Hypothalamus (tissue), 51 donors: Measurements from ENCODE around the gene TANGO6.
A peak's percentile ranks its signal among the peaks of the same experiment; 100 is the strongest.

Experiments
- DNase-seq, 51 donors: peaks; one replicate each; lab custom pipeline; 2025; lab: John Stamatoyannopoulos, UW

Gene TANGO6

DNA sequence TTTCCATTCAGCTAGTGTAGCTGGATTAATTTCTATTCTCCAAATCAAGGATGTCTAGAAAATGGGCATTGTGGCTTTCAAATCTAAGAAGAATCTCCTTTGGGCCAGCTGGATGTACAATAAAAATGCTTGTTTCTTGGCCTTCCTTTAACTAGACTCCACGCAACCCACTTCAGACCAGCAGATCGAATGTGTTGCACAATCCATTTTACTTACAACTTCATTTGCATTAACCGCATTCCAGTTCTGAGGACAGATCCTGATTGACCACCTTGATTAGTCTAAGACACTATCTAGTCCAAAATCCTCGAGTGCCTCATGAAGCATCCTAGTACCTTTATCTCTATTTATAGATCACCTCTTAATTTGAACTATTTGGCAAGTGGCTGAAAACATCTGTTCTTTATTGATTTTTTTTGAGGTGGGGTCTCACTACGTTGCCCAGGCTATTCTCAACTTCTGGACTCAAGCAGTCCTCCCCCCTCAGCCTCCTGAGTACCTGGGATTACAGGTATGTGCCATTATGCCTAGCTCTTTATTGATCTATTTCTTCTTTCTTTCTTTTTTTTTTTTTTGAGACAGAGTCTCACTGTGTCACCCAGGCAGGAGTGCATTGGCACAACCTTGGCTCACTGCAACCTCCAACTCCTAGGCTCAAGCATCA, 241.8 kb downstream of the TANGO6 start:
- DNase-seq, result no peak

DNA sequence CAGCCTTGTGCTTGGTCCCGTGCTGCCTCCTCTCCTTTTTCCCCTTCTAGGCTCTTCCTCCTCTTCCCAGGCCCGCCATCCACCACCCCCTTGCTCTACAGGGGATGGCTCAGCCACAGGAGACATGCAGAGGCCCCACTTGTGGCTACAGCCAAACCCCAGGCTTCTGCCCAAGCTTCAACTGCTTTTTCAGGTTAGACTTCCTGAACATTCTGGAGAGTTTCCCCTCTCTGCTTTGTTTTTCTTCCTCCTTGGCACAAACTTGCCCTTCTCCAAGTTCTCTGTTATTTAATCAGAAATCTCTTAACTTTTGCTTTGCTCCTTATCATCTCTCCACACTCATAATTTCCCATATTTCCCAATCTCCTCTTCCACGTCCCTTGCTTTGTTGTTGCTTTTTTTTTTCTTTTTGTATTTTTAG, 243.8 kb downstream of the TANGO6 start:
- DNase-seq, result no peak

DNA sequence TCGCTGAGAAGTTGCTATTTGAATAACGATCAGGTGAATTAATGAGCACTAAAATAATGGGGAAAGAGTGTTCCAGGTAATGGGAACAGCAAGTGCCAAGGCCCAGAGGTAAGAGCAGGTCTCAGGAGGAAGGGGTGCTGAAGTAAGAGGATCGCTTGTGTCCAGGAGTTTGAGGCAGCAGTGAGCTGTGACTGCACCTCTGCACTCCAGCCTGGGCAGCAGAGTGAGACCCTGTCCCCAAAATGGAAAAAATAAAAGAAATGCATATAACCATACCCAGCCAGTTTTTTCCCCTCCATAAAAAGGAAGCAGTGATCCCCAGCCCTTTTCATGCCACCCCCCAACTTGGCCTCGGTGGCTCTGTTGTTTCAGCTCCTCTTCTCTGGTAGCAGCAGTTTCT, 245.4 kb downstream of the TANGO6 start:
- DNase-seq, result no peak

DNA sequence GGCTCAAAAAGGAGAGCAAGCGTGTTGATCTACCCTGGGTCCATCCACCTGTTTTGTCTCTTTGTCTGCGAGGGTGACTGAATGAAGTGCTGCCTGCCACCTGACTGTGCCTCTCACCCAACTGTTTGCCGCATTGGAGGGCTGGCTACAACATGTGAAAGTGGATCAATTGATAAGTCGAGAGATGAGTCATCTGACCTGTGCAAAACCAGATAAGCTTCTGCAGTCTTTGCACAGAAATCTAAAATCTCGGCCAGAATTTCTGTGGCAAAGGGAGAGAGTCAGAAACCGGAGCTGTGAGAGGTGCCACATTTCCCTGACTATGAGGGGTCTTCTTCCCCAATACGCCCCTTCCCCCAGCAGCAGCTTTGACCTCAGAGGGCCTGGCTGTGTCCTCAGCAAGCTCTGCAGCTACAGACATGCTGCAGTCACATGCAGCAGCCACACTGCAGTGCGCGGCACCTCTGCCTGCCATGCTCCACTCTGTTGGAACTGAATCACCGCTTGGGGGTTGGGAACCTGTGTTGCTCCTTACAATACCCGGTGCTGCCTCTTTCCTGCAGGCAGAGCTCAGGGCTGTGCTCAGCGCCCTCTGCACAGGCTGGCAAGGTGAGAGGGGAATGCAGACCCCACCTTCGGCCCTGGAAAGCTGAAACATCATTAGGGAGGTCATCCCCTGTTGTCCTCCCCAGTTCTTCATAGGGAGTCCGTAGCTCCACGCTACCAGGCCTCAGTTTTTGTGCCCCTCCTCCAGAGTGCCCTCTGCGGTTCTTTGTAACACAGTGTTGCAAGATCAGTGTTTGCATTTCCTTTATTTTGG, 246.0 kb downstream of the TANGO6 start:
- peak in 10 of 51 donors; percentile 9 to 39 (median 24) for DNase-seq

DNA sequence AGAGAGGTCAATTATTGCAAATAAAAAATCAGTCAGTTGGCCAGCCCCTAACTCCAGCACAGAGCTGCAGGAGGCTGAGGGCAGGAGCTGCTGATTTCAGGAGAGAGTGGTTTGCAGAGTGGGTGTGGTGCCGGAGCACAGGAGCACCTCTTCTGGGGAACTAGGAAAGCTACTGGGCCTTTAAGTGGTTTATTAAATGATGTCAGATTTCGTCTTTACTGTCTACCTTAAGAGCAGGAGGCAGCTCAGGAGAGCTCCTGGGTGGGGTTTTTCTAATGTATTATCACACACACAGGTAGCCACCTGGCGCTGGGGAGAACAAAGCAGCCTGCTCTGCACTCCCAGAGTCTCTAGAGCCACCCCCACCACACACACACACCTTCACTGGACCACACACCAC, 250.6 kb downstream of the TANGO6 start:
- no peak for DNase-seq

DNA sequence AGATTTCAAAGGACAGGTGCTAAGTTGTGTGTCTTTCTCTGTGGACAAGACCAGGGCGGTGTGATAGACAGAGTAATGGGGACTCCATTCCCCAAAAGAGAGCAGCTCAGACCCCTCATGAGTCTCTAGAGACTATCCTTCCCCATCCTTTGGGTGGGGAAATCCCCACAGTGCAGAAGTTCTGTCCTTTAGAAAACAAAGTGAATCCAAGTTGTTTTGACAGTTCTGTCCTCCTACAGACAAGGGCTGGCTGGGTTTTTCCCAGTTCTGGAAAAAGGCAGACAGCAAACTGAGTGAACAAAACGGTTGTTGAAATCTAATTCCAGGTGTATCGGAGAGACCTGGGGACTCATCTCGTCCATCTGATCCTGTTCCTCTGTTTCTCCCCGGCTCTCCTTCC, 251.2 kb downstream of the TANGO6 start:
- DNase-seq, result no peak

DNA sequence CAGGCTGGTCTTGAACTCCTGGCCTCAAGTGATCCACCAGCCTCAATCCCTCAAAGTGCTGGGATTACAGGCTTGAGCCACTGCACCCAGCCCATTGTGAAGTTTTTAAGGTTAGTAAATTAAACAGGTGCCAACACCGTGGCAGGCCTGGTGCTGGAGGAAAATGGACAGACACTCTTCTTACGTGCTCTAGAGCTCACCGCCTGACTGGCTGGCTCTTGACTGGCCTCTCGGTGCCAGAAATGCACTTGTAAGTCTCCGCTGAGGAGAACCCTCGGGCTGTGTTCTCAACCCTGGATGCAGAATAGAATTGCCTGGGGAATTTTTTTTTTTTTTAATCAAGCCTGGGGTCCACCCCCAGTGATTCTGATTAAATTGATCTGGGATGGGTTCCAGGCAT, 251.9 kb downstream of the TANGO6 start:
- no peak for DNase-seq

DNA sequence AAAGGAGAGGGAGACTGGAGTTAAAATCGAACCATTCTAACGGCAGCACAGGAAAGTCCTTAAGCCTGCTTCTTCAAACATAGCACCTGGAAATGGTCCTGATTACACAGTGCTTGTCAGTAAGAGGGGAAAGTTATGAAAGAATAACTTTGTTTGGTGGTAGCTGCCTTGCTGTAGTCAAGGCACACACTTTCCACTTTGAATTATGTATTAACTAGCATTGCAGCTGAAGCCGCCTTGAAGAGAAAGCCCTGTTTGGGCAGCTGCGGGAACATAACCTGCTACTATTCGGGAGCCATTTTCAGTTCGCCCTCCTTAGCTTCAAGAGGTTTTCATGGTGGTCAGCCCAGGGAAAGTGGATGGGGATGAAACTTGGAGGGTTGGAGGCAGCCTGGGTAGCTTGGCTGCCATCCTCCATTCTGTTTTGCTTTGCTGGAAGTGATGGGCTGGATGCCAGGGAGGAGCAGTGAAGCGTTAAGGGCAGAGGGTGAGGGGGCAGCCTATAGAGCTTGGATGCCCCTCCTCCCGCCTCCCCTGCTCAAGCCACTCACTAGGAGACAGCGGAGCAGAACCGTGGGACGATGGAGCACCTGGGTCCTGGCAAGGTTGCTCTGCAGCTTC, 256.9 kb downstream of the TANGO6 start:
- no peak for DNase-seq

DNA sequence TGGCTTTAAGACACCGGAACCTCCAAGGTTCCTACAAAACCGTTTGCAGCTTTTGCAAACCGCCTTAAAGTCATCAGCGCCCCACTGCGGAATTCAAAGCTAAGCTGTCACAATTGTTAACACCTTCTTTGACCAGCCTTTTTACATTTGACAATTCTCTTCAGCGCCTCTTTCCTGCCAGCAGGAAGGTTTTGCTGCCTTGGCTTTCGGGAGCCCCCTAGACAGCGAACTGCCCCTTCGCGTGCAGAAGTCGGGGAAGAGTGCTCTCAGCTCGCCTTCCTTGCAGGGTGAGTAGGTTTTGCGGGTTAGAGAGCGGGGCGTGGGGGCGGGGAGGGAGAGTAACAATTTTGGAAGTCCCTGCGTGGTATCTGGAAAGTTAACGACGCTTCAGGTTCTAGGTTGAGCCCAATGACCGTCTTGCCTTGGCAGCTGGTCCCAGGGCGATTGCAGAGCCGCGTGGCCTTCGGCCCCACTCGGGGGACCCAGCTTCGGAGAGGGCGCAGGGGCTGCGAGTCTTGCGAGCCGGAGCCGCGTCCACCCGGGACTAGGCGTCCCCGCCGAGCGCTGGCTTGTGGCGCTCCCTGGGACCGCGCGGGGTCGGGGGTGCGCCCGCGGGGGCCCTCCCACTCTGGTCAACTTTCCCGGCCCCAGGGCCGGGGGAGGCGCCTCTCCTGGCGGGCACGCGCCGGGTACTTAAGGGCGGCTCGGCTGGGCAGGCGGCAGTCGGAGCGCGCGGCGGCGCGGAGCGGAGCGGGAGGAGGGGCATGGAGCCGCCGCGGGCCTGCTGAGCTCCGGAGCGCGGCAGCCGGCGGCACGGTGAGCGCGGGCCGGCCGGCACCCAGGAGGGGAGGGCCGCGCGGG, 262.4 kb downstream of the TANGO6 start, which contains the start of gene HAS3:
Gene HAS3, plus strand, starts transcription at position 153 of the 861 bp plus-strand sequence. CDS start 3,743 bp downstream, outside the sequence.
- peak in 25 of 51 donors; percentile 9 to 61 (median 28) for DNase-seq

DNA sequence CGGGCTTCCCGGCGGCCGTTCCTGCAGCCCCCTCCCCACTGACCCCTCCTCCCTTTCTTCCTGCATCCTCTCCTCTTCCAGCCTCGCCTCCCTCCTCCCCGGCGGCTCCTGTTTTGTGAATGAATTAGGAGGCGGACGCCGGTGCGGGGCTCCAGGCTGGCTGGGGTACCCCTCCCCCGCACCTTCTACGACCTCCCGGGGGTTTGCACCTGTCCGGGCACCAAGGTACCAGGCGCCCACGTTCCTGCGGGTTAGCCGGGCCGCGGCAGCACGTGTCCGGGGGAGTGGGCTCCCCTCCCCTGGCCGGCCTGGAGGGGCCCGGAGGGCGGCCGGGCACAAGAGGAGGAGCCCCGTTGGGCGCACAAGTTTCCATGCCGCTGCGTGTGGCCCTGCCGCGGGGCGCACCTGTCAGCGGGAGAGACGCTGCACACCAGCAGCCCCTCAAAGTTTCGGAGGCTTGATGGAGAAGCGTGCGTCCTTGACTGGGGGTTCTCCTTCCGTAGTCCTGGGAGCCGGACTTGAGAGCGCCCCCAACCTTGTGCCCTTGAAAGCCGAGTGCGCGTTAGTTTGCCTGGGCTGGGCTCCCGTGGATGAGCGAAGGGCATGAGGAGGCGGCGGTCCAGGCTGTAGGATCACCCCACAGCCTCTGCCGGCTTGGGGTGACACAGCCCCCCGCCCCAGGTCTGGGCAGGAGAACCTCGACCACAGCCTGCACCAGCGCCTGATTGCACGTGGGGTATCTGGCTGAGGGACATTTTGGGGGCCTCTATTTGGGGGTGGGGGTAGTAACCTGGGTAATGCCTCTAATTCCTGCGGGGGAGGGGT, 263.4 kb downstream of the TANGO6 start:
- DNase-seq, result no peak

DNA sequence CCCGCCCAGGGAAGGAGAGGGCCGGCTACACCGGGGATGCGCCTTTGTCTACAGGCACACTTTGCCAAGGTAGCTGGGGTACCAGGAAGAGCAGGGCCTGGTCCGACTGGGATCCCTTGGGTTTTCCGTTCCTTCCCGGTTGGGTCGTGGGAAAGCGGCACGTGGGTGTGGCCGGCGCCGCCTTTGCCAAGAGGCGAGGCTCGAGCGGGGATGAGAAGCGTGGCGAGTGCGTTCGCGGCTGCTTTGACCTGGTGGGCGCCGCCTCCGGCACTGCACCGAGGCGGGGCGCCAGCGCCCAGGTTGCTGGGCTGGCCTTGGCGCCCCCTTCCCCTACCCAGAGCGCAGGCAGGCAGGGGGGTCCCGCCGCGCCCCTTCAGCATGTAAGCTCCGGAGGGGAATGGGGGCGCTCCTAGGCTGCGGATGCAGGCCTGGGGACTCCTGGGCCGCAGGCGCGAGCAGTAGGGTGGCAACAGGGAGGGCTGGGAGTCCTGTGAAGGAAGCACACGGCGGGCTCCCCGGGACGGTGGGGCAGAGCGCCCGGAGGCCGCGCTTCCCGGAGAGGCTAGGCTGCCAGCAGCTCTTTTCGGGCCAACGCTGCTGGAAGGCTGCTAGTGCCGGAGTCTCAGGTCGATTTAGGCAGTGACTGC, 264.1 kb downstream of the TANGO6 start:
- DNase-seq, result peak in 4 of 51 donors; percentile 15 to 30 (median 22)

DNA sequence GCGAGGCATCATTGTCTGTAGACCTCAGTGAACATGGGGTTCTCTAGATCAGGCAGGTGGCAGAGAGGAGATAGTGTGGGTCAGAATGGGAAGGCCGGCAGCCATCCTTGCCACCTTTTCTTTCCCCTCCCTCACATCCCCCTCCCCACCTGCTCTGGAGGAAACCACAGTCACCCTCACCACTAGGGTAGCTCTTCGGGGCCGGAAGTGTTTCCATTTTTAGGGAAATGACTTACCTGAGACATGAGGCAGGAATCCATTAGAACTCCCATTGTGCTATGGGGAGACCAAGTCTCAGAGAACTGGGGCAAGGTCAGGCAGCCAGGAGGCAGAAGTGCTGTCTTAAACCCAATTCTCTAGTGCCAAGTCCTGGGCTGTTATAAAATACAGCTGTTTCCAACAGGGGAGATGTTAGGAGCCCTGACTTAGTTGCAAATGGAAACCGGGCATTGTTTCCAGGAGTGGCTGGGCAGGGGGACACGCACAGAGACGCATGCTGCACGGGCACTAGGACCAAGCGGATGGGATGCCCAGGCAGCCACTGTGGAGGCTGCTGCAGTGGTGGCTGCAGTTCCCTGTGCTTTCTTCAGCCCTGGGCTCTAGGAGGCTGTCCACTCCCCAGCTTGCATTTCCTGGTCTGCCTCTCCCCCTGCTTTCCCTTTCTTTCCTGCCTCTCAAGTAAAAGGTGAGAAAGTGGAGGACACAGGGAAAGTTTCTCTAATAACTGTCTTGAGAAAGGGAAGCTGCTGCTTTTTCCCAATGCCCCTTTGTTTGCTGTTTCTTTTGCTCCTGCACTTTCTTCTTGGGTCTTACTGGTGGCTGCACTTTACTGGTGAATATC, 265.0 kb downstream of the TANGO6 start:
- no peak for DNase-seq

DNA sequence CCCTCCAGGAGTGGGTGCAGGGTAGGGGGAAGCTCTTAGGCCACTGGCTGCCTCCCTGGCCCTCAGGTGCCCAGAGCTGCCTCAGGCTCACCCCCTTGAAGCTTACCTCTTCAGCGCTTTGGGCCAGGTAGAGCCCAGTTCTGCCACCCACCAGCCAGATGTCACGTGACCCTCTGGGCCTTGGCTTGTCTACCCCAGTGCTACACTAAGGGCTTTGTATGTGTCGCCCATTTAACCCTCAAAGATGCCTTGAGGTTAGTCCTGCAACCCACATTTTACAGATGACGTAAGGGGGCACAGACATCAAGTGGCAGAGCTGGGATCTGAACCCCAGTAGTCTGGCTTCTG, 265.5 kb downstream of the TANGO6 start:
- DNase-seq, result no peak

DNA sequence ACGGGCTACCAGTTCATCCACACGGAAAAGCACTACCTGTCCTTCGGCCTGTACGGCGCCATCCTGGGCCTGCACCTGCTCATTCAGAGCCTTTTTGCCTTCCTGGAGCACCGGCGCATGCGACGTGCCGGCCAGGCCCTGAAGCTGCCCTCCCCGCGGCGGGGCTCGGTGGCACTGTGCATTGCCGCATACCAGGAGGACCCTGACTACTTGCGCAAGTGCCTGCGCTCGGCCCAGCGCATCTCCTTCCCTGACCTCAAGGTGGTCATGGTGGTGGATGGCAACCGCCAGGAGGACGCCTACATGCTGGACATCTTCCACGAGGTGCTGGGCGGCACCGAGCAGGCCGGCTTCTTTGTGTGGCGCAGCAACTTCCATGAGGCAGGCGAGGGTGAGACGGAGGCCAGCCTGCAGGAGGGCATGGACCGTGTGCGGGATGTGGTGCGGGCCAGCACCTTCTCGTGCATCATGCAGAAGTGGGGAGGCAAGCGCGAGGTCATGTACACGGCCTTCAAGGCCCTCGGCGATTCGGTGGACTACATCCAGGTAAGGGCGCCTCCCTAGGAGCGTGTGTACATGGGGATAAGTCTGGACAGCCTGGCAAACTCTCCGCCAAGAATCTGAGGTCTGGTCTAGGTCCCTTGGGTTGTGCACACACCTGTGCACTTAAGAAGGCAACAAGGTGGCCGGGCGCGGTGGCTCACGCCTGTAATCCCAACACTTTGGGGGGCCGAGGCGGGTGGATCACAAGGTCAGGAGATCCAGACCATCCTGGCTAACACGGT, 266.3 kb downstream of the TANGO6 start:
- no peak for DNase-seq

DNA sequence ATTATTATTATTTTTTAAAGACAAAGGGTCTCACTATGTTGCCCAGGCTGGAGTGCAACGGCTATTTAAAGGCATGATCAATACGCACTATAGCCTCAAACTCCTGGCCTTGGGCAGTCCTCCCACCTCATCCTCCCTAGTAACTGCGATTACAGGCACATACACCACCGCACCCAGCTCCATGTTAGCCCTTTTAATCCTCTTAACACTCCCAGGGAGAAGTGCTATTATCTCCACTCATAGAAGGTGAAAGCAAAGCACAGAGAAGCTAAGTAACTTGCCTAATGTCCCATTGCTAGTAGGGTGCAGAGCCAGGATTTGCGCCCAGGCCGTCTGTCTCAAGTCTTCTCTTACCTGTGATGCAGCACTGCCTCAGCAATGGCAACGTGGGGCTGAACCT, 267.1 kb downstream of the TANGO6 start:
- DNase-seq, result no peak

DNA sequence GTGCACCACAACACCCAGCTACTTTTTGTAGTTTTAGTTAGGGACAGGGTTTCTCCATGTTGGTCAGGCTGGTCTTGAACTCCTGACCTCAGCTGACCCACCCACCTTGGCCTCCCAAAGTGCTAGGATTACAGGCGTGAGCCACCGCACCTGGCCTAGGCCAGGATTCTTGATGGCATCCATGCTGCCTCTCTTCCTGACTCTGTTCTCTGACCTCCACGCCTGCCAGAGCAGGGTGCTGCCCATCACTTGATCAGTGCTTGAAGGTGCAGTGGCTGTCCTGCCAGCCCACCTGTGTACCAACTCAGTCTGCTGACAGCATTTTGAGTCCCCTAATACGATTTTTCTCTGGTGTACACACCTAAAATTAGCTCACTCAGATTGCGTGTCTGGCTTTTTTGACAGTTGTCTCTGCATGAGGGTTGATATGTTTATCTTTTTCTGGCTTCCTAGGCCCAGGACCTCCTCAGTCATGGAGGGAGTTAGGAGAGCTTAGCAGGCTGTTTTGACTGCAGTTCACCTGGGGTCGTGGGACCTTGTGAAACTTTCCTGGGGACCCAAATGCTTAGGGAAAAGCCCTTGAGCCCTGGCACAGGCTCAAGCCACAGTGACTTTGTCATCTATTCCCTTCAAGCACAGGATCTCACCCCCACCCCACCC, 268.0 kb downstream of the TANGO6 start:
- no peak for DNase-seq

DNA sequence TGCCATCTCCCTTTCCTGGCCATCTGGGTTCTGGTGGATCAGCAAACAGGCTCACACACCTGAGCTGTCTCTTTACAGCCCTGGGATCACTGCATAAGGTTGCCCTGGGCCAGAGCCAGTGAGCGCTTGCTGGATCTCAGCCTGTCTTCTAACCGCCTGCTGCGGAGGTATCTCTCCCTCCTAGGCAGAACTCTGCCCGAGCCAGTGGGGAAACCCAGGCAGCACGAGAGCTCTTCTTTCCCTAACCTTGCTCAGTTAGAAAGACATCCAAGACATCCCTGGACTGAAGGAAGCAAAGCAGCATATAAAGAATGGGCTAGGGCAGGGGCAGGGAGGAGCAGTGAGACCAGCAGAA, 268.5 kb downstream of the TANGO6 start:
- no peak for DNase-seq
